ENCODE data around the gene PNCK.

GRCh38 chrX:153638041-153638371, 35.6 kb downstream of the PNCK start:
- TF ChIP-seq CREBL2 (CRISPR knock-in tag; IDR thresholded peaks at IDR 0.05; ENCODE audit: borderline replicate concordance) (no peak), EZH2 (conservative IDR thresholded peaks at IDR 0.05; ENCODE audit: low read depth, low read length) (no peak), ZBTB39 (CRISPR knock-in tag; IDR thresholded peaks at IDR 0.05) (no peak), DMAP1 (CRISPR knock-in tag; IDR thresholded peaks at IDR 0.05) (no peak), EP300 (IDR thresholded peaks at IDR 0.05; ENCODE audit: low read depth in 2 of 2, low read length in 2 of 2) (no peak), EP300 (CRISPR knock-in tag; IDR thresholded peaks at IDR 0.05; ENCODE audit: borderline replicate concordance) (no peak), POLR2A (IDR thresholded peaks at IDR 0.05; ENCODE audit: insufficient read depth in 1 of 2, low read depth in 2 of 2, low read length in 2 of 2) (no peak)
- TF ChIP-seq, protein P1, sequence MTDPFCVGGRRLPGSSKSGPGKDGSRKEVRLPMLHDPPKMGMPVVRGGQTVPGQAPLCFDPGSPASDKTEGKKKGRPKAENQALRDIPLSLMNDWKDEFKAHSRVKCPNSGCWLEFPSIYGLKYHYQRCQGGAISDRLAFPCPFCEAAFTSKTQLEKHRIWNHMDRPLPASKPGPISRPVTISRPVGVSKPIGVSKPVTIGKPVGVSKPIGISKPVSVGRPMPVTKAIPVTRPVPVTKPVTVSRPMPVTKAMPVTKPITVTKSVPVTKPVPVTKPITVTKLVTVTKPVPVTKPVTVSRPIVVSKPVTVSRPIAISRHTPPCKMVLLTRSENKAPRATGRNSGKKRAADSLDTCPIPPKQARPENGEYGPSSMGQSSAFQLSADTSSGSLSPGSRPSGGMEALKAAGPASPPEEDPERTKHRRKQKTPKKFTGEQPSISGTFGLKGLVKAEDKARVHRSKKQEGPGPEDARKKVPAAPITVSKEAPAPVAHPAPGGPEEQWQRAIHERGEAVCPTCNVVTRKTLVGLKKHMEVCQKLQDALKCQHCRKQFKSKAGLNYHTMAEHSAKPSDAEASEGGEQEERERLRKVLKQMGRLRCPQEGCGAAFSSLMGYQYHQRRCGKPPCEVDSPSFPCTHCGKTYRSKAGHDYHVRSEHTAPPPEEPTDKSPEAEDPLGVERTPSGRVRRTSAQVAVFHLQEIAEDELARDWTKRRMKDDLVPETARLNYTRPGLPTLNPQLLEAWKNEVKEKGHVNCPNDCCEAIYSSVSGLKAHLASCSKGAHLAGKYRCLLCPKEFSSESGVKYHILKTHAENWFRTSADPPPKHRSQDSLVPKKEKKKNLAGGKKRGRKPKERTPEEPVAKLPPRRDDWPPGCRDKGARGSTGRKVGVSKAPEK (CRISPR knock-in tag; IDR thresholded peaks at IDR 0.05; ENCODE audit: borderline replicate concordance), result no peak
- TF ChIP-seq, protein P2, sequence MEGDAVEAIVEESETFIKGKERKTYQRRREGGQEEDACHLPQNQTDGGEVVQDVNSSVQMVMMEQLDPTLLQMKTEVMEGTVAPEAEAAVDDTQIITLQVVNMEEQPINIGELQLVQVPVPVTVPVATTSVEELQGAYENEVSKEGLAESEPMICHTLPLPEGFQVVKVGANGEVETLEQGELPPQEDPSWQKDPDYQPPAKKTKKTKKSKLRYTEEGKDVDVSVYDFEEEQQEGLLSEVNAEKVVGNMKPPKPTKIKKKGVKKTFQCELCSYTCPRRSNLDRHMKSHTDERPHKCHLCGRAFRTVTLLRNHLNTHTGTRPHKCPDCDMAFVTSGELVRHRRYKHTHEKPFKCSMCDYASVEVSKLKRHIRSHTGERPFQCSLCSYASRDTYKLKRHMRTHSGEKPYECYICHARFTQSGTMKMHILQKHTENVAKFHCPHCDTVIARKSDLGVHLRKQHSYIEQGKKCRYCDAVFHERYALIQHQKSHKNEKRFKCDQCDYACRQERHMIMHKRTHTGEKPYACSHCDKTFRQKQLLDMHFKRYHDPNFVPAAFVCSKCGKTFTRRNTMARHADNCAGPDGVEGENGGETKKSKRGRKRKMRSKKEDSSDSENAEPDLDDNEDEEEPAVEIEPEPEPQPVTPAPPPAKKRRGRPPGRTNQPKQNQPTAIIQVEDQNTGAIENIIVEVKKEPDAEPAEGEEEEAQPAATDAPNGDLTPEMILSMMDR (CRISPR knock-in tag; IDR thresholded peaks at IDR 0.05), result no peak

Data from HepG2 (cell line).